Measurements from ENCODE around the gene HK1.
A peak's percentile ranks its signal among the peaks of the same experiment; 100 is the strongest.

Gene HK1

DNA sequence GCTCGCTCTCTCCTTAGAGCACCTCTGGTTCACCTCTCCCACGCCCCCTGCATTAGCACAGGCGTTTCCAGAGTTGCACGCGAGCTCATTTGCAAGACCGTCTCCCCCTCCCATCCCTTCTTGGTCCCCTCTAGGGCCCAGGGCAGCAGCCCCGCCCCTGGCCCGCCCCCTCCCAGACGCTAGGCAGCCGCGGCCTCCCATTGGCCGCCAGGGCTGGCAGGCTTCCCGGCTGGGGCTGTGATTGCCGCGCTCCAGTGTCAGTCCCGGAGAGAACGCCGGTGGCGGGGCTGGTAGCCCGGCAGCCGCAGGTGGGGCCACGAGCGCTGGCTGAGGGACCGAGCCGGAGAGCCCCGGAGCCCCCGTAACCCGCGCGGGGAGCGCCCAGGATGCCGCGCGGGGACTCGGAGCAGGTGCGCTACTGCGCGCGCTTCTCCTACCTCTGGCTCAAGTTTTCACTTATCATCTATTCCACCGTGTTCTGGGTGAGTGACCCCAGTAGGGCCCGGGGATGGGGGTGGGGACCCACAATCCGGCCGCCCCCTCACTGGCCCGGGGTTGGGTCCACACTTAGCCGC lies 173.0 kb downstream of the HK1 start, which contains the start of gene TSPAN15 (continued):
- TF ChIP-seq, protein P1, sequence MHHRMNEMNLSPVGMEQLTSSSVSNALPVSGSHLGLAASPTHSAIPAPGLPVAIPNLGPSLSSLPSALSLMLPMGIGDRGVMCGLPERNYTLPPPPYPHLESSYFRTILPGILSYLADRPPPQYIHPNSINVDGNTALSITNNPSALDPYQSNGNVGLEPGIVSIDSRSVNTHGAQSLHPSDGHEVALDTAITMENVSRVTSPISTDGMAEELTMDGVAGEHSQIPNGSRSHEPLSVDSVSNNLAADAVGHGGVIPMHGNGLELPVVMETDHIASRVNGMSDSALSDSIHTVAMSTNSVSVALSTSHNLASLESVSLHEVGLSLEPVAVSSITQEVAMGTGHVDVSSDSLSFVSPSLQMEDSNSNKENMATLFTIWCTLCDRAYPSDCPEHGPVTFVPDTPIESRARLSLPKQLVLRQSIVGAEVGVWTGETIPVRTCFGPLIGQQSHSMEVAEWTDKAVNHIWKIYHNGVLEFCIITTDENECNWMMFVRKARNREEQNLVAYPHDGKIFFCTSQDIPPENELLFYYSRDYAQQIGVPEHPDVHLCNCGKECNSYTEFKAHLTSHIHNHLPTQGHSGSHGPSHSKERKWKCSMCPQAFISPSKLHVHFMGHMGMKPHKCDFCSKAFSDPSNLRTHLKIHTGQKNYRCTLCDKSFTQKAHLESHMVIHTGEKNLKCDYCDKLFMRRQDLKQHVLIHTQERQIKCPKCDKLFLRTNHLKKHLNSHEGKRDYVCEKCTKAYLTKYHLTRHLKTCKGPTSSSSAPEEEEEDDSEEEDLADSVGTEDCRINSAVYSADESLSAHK (tag by site-specific recombination; IDR thresholded peaks at IDR 0.05): no peak
- no peak for TF ChIP-seq ZFP3 (tag by site-specific recombination; IDR thresholded peaks at IDR 0.05; ENCODE audit: low read depth)
- TF ChIP-seq ZNF777 (tag by site-specific recombination; IDR thresholded peaks at IDR 0.05; ENCODE audit: borderline replicate concordance): no peak
- TF ChIP-seq ZNF621 (tag by site-specific recombination; IDR thresholded peaks at IDR 0.05): no peak
- no peak for TF ChIP-seq ZNF785 (tag by site-specific recombination; IDR thresholded peaks at IDR 0.05)
- no peak for TF ChIP-seq RBAK (tag by site-specific recombination; IDR thresholded peaks at IDR 0.05)
- TF ChIP-seq, protein P2, sequence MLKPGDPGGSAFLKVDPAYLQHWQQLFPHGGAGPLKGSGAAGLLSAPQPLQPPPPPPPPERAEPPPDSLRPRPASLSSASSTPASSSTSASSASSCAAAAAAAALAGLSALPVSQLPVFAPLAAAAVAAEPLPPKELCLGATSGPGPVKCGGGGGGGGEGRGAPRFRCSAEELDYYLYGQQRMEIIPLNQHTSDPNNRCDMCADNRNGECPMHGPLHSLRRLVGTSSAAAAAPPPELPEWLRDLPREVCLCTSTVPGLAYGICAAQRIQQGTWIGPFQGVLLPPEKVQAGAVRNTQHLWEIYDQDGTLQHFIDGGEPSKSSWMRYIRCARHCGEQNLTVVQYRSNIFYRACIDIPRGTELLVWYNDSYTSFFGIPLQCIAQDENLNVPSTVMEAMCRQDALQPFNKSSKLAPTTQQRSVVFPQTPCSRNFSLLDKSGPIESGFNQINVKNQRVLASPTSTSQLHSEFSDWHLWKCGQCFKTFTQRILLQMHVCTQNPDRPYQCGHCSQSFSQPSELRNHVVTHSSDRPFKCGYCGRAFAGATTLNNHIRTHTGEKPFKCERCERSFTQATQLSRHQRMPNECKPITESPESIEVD (tag by site-specific recombination; IDR thresholded peaks at IDR 0.05): no peak
- TF ChIP-seq, protein P3, sequence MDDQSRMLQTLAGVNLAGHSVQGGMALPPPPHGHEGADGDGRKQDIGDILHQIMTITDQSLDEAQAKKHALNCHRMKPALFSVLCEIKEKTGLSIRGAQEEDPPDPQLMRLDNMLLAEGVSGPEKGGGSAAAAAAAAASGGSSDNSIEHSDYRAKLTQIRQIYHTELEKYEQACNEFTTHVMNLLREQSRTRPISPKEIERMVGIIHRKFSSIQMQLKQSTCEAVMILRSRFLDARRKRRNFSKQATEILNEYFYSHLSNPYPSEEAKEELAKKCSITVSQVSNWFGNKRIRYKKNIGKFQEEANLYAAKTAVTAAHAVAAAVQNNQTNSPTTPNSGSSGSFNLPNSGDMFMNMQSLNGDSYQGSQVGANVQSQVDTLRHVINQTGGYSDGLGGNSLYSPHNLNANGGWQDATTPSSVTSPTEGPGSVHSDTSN (CRISPR knock-in tag; IDR thresholded peaks at IDR 0.05): peak; percentile 98
- TF ChIP-seq ZNF292 (tag by site-specific recombination; IDR thresholded peaks at IDR 0.05; ENCODE audit: borderline replicate concordance, low read depth): no peak
- TF ChIP-seq ZNF423 (tag by site-specific recombination; IDR thresholded peaks at IDR 0.05): no peak
- no peak for TF ChIP-seq ZNF24 (tag by site-specific recombination; IDR thresholded peaks at IDR 0.05)
- TF ChIP-seq HOXC10 (CRISPR knock-in tag; IDR thresholded peaks at IDR 0.05): no peak
- TF ChIP-seq ZNF2 (tag by site-specific recombination; IDR thresholded peaks at IDR 0.05): no peak
- TF ChIP-seq ZNF184 (tag by site-specific recombination; IDR thresholded peaks at IDR 0.05): no peak
- TF ChIP-seq ZNF354C (tag by site-specific recombination; IDR thresholded peaks at IDR 0.05; ENCODE audit: borderline replicate concordance, low read depth): no peak
- TF ChIP-seq, protein P4, sequence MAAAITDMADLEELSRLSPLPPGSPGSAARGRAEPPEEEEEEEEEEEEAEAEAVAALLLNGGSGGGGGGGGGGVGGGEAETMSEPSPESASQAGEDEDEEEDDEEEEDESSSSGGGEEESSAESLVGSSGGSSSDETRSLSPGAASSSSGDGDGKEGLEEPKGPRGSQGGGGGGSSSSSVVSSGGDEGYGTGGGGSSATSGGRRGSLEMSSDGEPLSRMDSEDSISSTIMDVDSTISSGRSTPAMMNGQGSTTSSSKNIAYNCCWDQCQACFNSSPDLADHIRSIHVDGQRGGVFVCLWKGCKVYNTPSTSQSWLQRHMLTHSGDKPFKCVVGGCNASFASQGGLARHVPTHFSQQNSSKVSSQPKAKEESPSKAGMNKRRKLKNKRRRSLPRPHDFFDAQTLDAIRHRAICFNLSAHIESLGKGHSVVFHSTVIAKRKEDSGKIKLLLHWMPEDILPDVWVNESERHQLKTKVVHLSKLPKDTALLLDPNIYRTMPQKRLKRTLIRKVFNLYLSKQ (tag by site-specific recombination; IDR thresholded peaks at IDR 0.05; ENCODE audit: borderline replicate concordance): no peak
- TF ChIP-seq, protein P5, sequence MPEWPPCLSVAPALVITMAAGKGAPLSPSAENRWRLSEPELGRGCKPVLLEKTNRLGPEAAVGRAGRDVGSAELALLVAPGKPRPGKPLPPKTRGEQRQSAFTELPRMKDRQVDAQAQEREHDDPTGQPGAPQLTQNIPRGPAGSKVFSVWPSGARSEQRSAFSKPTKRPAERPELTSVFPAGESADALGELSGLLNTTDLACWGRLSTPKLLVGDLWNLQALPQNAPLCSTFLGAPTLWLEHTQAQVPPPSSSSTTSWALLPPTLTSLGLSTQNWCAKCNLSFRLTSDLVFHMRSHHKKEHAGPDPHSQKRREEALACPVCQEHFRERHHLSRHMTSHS (tag by site-specific recombination; IDR thresholded peaks at IDR 0.05): no peak
- TF ChIP-seq, protein P6, sequence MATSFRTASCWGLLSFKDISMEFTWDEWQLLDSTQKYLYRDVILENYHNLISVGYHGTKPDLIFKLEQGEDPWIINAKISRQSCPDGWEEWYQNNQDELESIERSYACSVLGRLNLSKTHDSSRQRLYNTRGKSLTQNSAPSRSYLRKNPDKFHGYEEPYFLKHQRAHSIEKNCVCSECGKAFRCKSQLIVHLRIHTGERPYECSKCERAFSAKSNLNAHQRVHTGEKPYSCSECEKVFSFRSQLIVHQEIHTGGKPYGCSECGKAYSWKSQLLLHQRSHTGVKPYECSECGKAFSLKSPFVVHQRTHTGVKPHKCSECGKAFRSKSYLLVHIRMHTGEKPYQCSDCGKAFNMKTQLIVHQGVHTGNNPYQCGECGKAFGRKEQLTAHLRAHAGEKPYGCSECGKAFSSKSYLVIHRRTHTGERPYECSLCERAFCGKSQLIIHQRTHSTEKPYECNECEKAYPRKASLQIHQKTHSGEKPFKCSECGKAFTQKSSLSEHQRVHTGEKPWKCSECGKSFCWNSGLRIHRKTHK (tag by site-specific recombination; IDR thresholded peaks at IDR 0.05): no peak
- TF ChIP-seq ZFP41 (tag by site-specific recombination; IDR thresholded peaks at IDR 0.05; ENCODE audit: borderline replicate concordance): no peak
- no peak for TF ChIP-seq ZNF629 (tag by site-specific recombination; IDR thresholded peaks at IDR 0.05)
- no peak for TF ChIP-seq ZNF626 (tag by site-specific recombination; IDR thresholded peaks at IDR 0.05)
- TF ChIP-seq SALL2 (tag by site-specific recombination; IDR thresholded peaks at IDR 0.05; ENCODE audit: borderline replicate concordance): no peak
- TF ChIP-seq OSR2 (tag by site-specific recombination; IDR thresholded peaks at IDR 0.05): peak; percentile 31; the same call in 1 of the 2 replicates
- no peak for TF ChIP-seq ZNF610 (tag by site-specific recombination; IDR thresholded peaks at IDR 0.05; ENCODE audit: borderline replicate concordance)
- no peak for TF ChIP-seq ZNF830 (tag by site-specific recombination; IDR thresholded peaks at IDR 0.05; ENCODE audit: low read depth)
- no peak for TF ChIP-seq FEZF1 (tag by site-specific recombination; IDR thresholded peaks at IDR 0.05)
- TF ChIP-seq, protein P7, sequence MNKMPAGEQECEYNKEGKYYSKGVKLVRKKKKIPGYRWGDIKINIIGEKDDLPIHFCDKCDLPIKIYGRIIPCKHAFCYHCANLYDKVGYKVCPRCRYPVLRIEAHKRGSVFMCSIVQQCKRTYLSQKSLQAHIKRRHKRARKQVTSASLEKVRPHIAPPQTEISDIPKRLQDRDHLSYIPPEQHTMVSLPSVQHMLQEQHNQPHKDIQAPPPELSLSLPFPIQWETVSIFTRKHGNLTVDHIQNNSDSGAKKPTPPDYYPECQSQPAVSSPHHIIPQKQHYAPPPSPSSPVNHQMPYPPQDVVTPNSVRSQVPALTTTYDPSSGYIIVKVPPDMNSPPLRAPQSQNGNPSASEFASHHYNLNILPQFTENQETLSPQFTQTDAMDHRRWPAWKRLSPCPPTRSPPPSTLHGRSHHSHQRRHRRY (tag by site-specific recombination; IDR thresholded peaks at IDR 0.05): no peak
- no peak for TF ChIP-seq ZNF549 (tag by site-specific recombination; IDR thresholded peaks at IDR 0.05)
- TF ChIP-seq ZNF677 (tag by site-specific recombination; IDR thresholded peaks at IDR 0.05): no peak
- TF ChIP-seq ZNF23 (tag by site-specific recombination; IDR thresholded peaks at IDR 0.05; ENCODE audit: borderline replicate concordance): no peak
- TF ChIP-seq ZNF155 (tag by site-specific recombination; IDR thresholded peaks at IDR 0.05): no peak

Measured in HEK293 (cell line).